DOHH2 (cell line): ENCODE results near the gene PRDM15.

Source experiments
- H3F3A ChIP-seq: fragments of 200-600 bp; sonication (generic), shearing (Covaris generic); 2 replicates; pipeline ENCODE4 v1.6.0; 2016; ENCODE audit warnings: antibody characterized with exemption, mild to moderate bottlenecking; ENCODE audit not compliant: control insufficient read depth, insufficient read depth
- H3K27ac ChIP-seq: fragments of 200-600 bp; sonication (generic); 2 replicates; pipeline ENCODE4 v1.5.1; 2014; ENCODE audit warnings: low read depth, mild to moderate bottlenecking, low read length, moderate library complexity
- H3K27me3 ChIP-seq: fragments of 200-600 bp; sonication (generic); 2 replicates; pipeline ENCODE4 v1.6.1; 2014; ENCODE audit warnings: mild to moderate bottlenecking, low read length, mixed read lengths; ENCODE audit not compliant: control insufficient read depth
- H3K36me3 ChIP-seq: fragments of 200-600 bp; sonication (generic); 2 replicates; pipeline ENCODE4 v1.6.1; 2014; ENCODE audit warnings: mild to moderate bottlenecking, low read length, moderate library complexity, mixed read lengths; ENCODE audit not compliant: control insufficient read depth
- H3K4me1 ChIP-seq: fragments of 200-600 bp; sonication (generic); 2 replicates; pipeline ENCODE4 v1.6.1; 2014; ENCODE audit warnings: mild to moderate bottlenecking, low read length, mixed read lengths; ENCODE audit not compliant: control insufficient read depth
- H3K4me2 ChIP-seq: fragments of 200-600 bp; sonication (generic); 2 replicates; pipeline ENCODE4 v1.6.0; 2014; ENCODE audit warnings: mild to moderate bottlenecking, low read length, moderate library complexity
- H3K4me3 ChIP-seq: fragments of 200-600 bp; sonication (generic); 2 replicates; pipeline ENCODE4 v1.5.1; 2014; ENCODE audit warnings: mild to moderate bottlenecking, low read length, mixed read lengths
- H3K79me2 ChIP-seq: fragments of 200-600 bp; sonication (generic); 2 replicates; pipeline ENCODE4 v1.6.1; 2014; ENCODE audit warnings: mild to moderate bottlenecking, low read length, mixed read lengths; ENCODE audit not compliant: control insufficient read depth
- H3K9me2 ChIP-seq: fragments of 200-600 bp; sonication (generic); replicated peaks from 2 replicates; pipeline ENCODE4 v1.6.1; 2014; ENCODE audit warnings: mild to moderate bottlenecking, low read length, mixed read lengths; ENCODE audit not compliant: control insufficient read depth
- H3K9me3 ChIP-seq: fragments of 200-600 bp; sonication (generic); 2 replicates; pipeline ENCODE4 v1.6.1; 2014; ENCODE audit warnings: antibody characterized with exemption, low read length, mixed read lengths; ENCODE audit not compliant: control insufficient read depth, insufficient read depth
- H4K20me1 ChIP-seq: fragments of 200-600 bp; sonication (generic); 2 replicates; pipeline ENCODE4 v1.6.0; 2014; ENCODE audit warnings: low read depth, mild to moderate bottlenecking, antibody characterized with exemption, low read length, moderate library complexity; ENCODE audit not compliant: control insufficient read depth, insufficient read depth
- EZH2phosphoT487 ChIP-seq: fragments of 200-600 bp; sonication (generic); IDR thresholded peaks from 2 replicates; pipeline ENCODE4 v1.6.1; 2017; ENCODE audit warnings: borderline replicate concordance, mild to moderate bottlenecking, antibody characterized with exemption, low read length, moderate library complexity, mixed read lengths
- TF ChIP-seq, protein P1 (sequence below): fragments of 200-600 bp; sonication (generic); IDR thresholded peaks from one replicate; pipeline ENCODE4 v1.5.1; 2014; ENCODE audit warnings: antibody characterized with exemption, mild to moderate bottlenecking, low read depth, low read length; ENCODE audit not compliant: poor library complexity, severe bottlenecking

The PRDM15 gene

DNA sequence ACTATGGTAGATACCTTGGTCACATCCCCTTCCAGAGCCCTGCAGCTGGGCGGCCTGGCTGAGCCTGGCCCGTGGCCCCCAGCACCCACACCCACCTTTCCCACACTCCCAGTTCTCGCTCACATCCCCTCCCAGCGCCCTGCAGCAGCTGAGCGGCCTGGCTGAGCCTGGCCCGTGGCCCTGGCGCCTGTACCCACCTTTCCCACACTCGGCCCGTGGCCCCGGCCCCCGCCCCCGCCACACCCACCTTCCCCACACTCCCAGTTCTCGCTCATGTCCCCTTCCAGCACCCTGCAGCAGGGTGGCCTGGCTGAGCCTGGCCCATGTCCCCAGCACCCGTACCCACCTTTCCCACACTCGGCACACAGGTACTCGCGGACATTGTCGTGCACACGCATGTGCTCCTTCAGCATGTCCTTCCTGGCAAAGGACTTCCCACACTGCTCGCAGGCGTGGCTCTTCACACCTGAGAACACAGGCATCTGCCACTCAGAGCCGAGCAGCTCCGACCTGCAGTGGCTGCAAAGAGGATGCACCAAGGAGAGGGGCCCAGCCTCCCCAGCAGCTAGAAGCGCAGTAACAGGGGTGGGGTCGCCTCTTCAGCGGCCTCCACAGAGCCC, 59.8 kb downstream of the PRDM15 start:
- H3K79me2 ChIP-seq = peaks cover 31% of the 10 kb centered on the region
- H3K4me3 ChIP-seq = no peak overlapping the region

DNA sequence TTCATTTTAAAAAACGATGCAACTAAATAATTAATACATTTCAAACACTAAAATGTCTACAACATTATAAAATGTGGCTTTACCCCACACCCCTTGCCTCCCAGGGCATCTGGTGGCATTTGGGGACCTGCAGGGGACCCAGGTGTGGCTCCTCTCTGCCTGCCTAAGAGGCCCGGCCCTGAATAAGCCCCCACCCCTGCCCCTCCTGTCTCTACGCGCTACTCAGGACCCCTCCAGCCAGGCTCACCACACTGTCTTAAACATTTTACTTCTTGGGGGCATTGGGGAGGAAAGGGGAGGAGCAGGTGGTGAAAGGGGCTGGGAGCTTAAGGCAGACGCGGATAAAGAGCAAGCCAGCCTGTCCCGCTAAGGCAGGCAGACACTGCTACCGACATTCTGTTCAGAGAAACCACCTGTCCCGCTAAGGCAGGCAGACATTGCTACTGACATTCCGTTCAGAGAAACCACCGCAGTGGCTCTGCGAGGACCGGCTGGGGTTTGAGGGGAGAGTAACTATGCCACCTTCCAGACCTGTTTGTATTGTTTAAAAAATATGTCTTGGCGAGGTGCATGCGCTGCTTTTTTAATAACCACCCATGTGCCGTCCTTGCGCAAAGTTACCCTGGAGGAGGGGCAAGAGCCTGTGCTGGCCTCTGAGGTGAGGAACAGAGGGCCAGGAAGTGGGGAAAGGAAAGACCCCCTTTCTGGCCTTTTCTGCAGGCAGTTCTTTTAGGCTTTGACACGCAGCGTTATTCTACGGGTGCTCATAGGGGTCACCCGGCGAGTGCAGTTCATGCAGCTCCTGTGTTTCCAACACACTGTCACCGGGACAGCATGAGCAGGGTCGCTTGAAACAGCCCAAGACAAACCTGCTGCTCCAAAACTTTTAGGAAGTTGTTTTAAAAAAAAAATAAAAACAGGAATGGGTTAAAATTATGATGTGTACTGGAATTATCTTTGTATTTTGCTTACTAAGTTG, 61.0 kb downstream of the PRDM15 start:
- Histone ChIP-seq H3F3A (peaks cover 21% of the 10 kb centered on the region), H3K36me3 (peaks cover 93% of the 10 kb centered on the region), H3K9me2 (no peaks in the 10 kb centered on the region), H3K79me2 (peaks cover 35% of the 10 kb centered on the region), H3K4me1 (peaks cover 29% of the 10 kb centered on the region), H3K27me3 (no peaks in the 10 kb centered on the region), H3K27ac (no peak overlapping the region), H3K9me3 (no peaks in the 10 kb centered on the region), H3K4me3 (no peak overlapping the region), H4K20me1 (peaks cover 10% of the 10 kb centered on the region; the same call in 1 of the 2 replicates), H3K4me2 (no peak overlapping the region)
- TF ChIP-seq EZH2phosphoT487 = no peak

More for the DNA sequence above, 59.8 kb downstream of the PRDM15 start:
- Histone ChIP-seq H4K20me1 (peaks cover 10% of the 10 kb centered on the region; the same call in 1 of the 2 replicates), H3F3A (peaks cover 21% of the 10 kb centered on the region), H3K27ac (no peak overlapping the region), H3K36me3 (peaks cover 99% of the 10 kb centered on the region), H3K9me2 (no peaks in the 10 kb centered on the region), H3K27me3 (no peaks in the 10 kb centered on the region), H3K4me2 (no peak overlapping the region), H3K4me1 (peaks cover 41% of the 10 kb centered on the region), H3K9me3 (no peaks in the 10 kb centered on the region)
- no peak for TF ChIP-seq EZH2phosphoT487
- TF ChIP-seq, protein P1, sequence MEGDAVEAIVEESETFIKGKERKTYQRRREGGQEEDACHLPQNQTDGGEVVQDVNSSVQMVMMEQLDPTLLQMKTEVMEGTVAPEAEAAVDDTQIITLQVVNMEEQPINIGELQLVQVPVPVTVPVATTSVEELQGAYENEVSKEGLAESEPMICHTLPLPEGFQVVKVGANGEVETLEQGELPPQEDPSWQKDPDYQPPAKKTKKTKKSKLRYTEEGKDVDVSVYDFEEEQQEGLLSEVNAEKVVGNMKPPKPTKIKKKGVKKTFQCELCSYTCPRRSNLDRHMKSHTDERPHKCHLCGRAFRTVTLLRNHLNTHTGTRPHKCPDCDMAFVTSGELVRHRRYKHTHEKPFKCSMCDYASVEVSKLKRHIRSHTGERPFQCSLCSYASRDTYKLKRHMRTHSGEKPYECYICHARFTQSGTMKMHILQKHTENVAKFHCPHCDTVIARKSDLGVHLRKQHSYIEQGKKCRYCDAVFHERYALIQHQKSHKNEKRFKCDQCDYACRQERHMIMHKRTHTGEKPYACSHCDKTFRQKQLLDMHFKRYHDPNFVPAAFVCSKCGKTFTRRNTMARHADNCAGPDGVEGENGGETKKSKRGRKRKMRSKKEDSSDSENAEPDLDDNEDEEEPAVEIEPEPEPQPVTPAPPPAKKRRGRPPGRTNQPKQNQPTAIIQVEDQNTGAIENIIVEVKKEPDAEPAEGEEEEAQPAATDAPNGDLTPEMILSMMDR = no peak

DNA sequence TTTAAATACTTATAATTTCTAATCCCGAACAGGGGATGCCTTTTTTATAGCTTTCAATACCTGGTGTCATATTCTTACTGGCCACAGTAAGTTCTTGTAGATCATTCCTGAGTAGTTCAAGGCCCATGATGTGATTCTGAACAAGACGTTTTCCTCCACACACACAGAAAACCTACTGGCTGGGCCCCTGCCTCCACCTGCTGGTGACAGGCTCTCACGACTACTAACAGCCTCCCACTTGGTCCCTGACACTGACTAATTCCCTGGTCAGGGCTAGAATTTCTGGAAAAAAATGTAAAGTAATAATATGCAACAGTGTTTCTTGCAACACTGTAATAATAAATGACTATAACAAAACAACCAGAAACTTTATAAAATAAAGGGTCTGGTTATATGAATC, 61.9 kb downstream of the PRDM15 start:
- Histone ChIP-seq H3K9me2 (no peaks in the 10 kb centered on the region), H3K4me2 (peak overlapping the region; percentile 36), H3K27me3 (no peaks in the 10 kb centered on the region), H3K4me3 (no peak overlapping the region), H3F3A (peaks cover 21% of the 10 kb centered on the region), H4K20me1 (peaks cover 10% of the 10 kb centered on the region; the same call in 1 of the 2 replicates), H3K9me3 (no peaks in the 10 kb centered on the region), H3K27ac (peak overlapping the region; percentile 39), H3K4me1 (peaks cover 20% of the 10 kb centered on the region), H3K36me3 (peaks cover 93% of the 10 kb centered on the region), H3K79me2 (peaks cover 40% of the 10 kb centered on the region)
- no peak for TF ChIP-seq EZH2phosphoT487
- TF ChIP-seq, protein P1 = peak; percentile 69
